Measurements from ENCODE around the gene ARVCF.

The ARVCF gene

DNA sequence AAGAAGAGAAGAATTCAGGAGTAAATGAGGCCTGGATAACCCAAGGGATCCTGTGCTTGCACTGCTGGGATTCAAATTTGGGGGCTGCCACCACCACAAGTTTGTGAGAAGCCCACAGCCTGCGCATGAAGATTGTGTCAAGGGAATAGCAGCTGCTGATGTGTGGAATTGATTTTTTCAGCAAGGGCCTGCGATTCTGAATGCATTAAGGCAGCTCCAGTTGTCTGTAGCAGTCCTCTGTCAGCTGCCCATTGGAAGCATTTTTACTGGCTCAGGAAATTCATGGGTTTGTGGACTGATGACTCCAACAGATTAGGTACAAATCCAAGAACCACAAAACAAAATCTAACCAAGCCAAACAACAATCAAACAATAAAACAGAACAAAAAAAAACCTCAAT lies 14.0 kb downstream of the ARVCF start:
- H3K4me2 ChIP-seq (ENCODE audit: low read length) = no peak overlapping the region
- H4K20me1 ChIP-seq (ENCODE audit: control insufficient read depth, insufficient read depth, low read depth, low read length) = no peaks in the 10 kb centered on the region
- H3K9me3 ChIP-seq (ENCODE audit: control insufficient read depth, insufficient read depth, low read length) = peaks cover 17% of the 10 kb centered on the region
- H3K4me3 ChIP-seq (ENCODE audit: low read length) = no peak overlapping the region
- H3K27ac ChIP-seq (ENCODE audit: low read depth, low read length) = no peak overlapping the region
- no peaks in the 10 kb centered on the region for H3F3A ChIP-seq (ENCODE audit: control insufficient read depth, insufficient read depth)
- no peaks in the 10 kb centered on the region for H3K79me2 ChIP-seq (ENCODE audit: control insufficient read depth, low read length)
- H3K36me3 ChIP-seq (ENCODE audit: control insufficient read depth, low read length) = no peaks in the 10 kb centered on the region
- H3K4me1 ChIP-seq (ENCODE audit: control insufficient read depth, low read length) = no peaks in the 10 kb centered on the region
- H3K27me3 ChIP-seq (ENCODE audit: control insufficient read depth, low read length) = peaks cover 5% of the 10 kb centered on the region; the same call in 1 of the 2 replicates
- TF ChIP-seq CTCF (IDR thresholded peaks at IDR 0.05; ENCODE audit: low read depth, low read length, poor library complexity, severe bottlenecking) (no peak), EZH2phosphoT487 (IDR thresholded peaks at IDR 0.05; ENCODE audit: borderline replicate concordance, low read length) (no peak)
- no peaks in the 10 kb centered on the region for H3K9me2 ChIP-seq (replicated peaks; ENCODE audit: control insufficient read depth, low read length)

DNA sequence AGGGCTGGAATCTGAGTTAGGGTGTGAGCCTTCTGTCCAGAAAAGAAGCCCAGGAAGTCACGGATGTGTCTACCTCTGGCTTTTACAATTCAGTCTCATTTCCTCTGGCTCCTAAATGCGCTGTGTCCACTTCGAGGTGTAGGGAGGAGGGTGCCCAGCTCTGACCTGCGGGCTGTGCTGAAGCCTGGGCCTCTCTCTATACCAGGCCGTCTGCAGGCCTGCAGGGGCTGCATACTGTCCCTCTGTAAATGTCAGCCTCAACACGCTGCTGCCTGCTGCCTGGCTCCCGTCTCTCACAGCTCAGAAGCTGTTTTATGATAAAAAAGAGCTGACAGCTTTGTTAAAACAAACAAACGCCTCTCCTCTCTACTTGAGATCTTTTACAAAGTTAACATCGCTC lies 14.5 kb downstream of the ARVCF start:
- Histone ChIP-seq H3K27ac (ENCODE audit: low read depth, low read length) (no peak overlapping the region), H3K79me2 (ENCODE audit: control insufficient read depth, low read length) (no peaks in the 10 kb centered on the region), H3K4me2 (ENCODE audit: low read length) (no peak overlapping the region), H3K9me2 (replicated peaks; ENCODE audit: control insufficient read depth, low read length) (no peaks in the 10 kb centered on the region), H3K27me3 (ENCODE audit: control insufficient read depth, low read length) (peaks cover 5% of the 10 kb centered on the region; the same call in 1 of the 2 replicates), H3K36me3 (ENCODE audit: control insufficient read depth, low read length) (no peaks in the 10 kb centered on the region), H3F3A (ENCODE audit: control insufficient read depth, insufficient read depth) (no peaks in the 10 kb centered on the region), H4K20me1 (ENCODE audit: control insufficient read depth, insufficient read depth, low read depth, low read length) (no peaks in the 10 kb centered on the region), H3K4me1 (ENCODE audit: control insufficient read depth, low read length) (no peaks in the 10 kb centered on the region), H3K4me3 (ENCODE audit: low read length) (no peak overlapping the region), H3K9me3 (ENCODE audit: control insufficient read depth, insufficient read depth, low read length) (peaks cover 17% of the 10 kb centered on the region)
- TF ChIP-seq CTCF (IDR thresholded peaks at IDR 0.05; ENCODE audit: low read depth, low read length, poor library complexity, severe bottlenecking) (no peak), EZH2phosphoT487 (IDR thresholded peaks at IDR 0.05; ENCODE audit: borderline replicate concordance, low read length) (no peak)

- no peaks in the 10 kb centered on the region for H3K4me1 ChIP-seq (ENCODE audit: control insufficient read depth, low read length)
- H3K4me2 ChIP-seq (ENCODE audit: low read length) = no peak overlapping the region
Observed at GRCh38 chr22:20001082-20001638, 15.5 kb downstream of the ARVCF start.

More at GRCh38 chr22:20001082-20001638, 15.5 kb downstream of the ARVCF start:
- Histone ChIP-seq H3F3A (ENCODE audit: control insufficient read depth, insufficient read depth) (no peaks in the 10 kb centered on the region), H3K36me3 (ENCODE audit: control insufficient read depth, low read length) (no peaks in the 10 kb centered on the region), H4K20me1 (ENCODE audit: control insufficient read depth, insufficient read depth, low read depth, low read length) (no peaks in the 10 kb centered on the region), H3K9me3 (ENCODE audit: control insufficient read depth, insufficient read depth, low read length) (peaks cover 17% of the 10 kb centered on the region), H3K27me3 (ENCODE audit: control insufficient read depth, low read length) (peaks cover 5% of the 10 kb centered on the region; the same call in 1 of the 2 replicates), H3K79me2 (ENCODE audit: control insufficient read depth, low read length) (no peaks in the 10 kb centered on the region), H3K4me3 (ENCODE audit: low read length) (no peak overlapping the region), H3K9me2 (replicated peaks; ENCODE audit: control insufficient read depth, low read length) (no peaks in the 10 kb centered on the region), H3K27ac (ENCODE audit: low read depth, low read length) (no peak overlapping the region)
- TF ChIP-seq CTCF (IDR thresholded peaks at IDR 0.05; ENCODE audit: low read depth, low read length, poor library complexity, severe bottlenecking) = no peak
- TF ChIP-seq EZH2phosphoT487 (IDR thresholded peaks at IDR 0.05; ENCODE audit: borderline replicate concordance, low read length) = no peak
